22Rv1 (cell line): ENCODE measurements around the gene NSMCE1.

ENCODE experiments used
- CTCF ChIP-seq: fragments of 450-650 bp; IDR thresholded peaks from 2 replicates; pipeline ENCODE4 v1.5.1; 2017; ENCODE audit warnings: mild to moderate bottlenecking
- ZFX ChIP-seq: fragments of 450-650 bp; IDR thresholded peaks from 2 replicates; pipeline ENCODE4 v1.6.1; 2017; ENCODE audit warnings: antibody characterized with exemption, borderline replicate concordance

DNA sequence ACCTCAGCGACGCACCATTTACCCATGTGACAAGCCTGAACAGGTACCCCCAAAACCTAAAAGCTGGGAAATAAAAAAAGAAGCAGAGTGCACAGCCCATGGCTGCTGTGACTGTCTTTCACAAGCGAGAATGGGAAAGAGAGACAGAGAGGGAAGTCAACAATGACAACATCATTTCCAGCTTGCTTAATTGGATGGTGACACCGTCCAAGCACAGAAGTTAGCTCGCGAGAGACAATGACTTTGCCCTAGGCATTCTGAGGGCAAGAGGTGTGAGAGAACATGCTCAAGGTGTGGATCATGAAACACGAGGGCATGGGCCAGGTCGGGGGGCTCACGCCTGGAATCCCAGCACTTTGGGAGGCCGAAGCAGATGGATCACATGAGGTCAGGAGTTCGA is 19.3 kb upstream of the NSMCE1 start:
- no peak for TF ChIP-seq CTCF
- no peak for TF ChIP-seq ZFX
